Muscle of leg (tissue), 11 donors: ENCODE data around the gene AATK. TPM values are rescaled to one million over a fixed set of nuclear protein-coding genes. Genes with fewer than 3 reads are reported as not detected.

Source experiments
- DNase-seq: peaks from one replicate; pipeline ENCODE4 v3.0.0; 2013
- H3K27ac ChIP-seq: one replicate; pipeline ENCODE4 v1.5.1; 2013; ENCODE audit warnings: mild to moderate bottlenecking, low read length, control low read depth
- H3K27me3 ChIP-seq: one replicate; pipeline ENCODE4 v1.6.1; 2013; ENCODE audit warnings: low read length; ENCODE audit not compliant: control insufficient read depth, insufficient read depth
- H3K36me3 ChIP-seq: one replicate; pipeline ENCODE4 v1.6.1; 2013; ENCODE audit warnings: low read length; ENCODE audit not compliant: control insufficient read depth, insufficient read depth
- H3K4me1 ChIP-seq: one replicate; pipeline ENCODE4 v1.6.1; 2013; ENCODE audit warnings: low read length; ENCODE audit not compliant: control insufficient read depth, insufficient read depth
- H3K4me3 ChIP-seq: one replicate; pipeline ENCODE4 v1.5.1; 2013; ENCODE audit warnings: low read length, control low read depth
- H3K9me3 ChIP-seq: replicated peaks from 2 replicates; pipeline ENCODE4 v1.6.1; 2013; ENCODE audit warnings: low read depth, low read length; ENCODE audit not compliant: control insufficient read depth
- WGBS: methylation state at CpG from one replicate; pipeline ENCODE4 v1.1.5; 2013; ENCODE audit warnings: missing lambda C conversion rate; ENCODE audit not compliant: insufficient coverage; 5-methylcytosine and 5-hydroxymethylcytosine counted together
- polyA plus RNA-seq, 8 donors: library from polyadenylated mRNA; unstranded; fragments of 120-200 nt; gene quantifications; one replicate each; pipeline versions ENCODE4 v1.2.1 to v1.2.3, GENCODE V29; 2013; ENCODE audit warnings: inconsistent platforms in 1 of 8, low replicate concordance in 1 of 8; ENCODE audit not compliant: insufficient read length in 8 of 8, insufficient read depth in 1 of 8
- total RNA-seq: library from RNA; stranded (reverse); fragments of 120-200 nt; gene quantifications from one replicate; pipeline ENCODE4 v1.2.4, GENCODE V29; 2013

AATK gene
- total and polyA plus RNA-seq, 9 donors, result 6.3 to 18.1 (median 9.6) TPM

- Histone ChIP-seq H3K9me3 (no peaks in the 10 kb centered on the region), H3K27me3 (no peaks in the 10 kb centered on the region), H3K36me3 (peaks cover 42% of the 10 kb centered on the region), H3K4me3 (no peak overlapping the region), H3K4me1 (peaks cover 3% of the 10 kb centered on the region), H3K27ac (no peak overlapping the region)
- WGBS, result 88% methylated on average over 9 of the region's 10 CpGs
- DNase-seq, result no peak
These were observed 38.6 kb upstream of the AATK start for GRCh38 chr17:81204578-81204977.

- H3K27me3 ChIP-seq, result no peaks in the 10 kb centered on the region
- H3K36me3 ChIP-seq, result peaks cover 42% of the 10 kb centered on the region
- H3K27ac ChIP-seq, result no peak overlapping the region
- no peaks in the 10 kb centered on the region for H3K9me3 ChIP-seq
- no peak for DNase-seq
- WGBS, result 97% methylated on average over 20 of the region's 20 CpGs
- H3K4me1 ChIP-seq, result peaks cover 14% of the 10 kb centered on the region
- H3K4me3 ChIP-seq, result no peak overlapping the region
These were observed 37.1 kb upstream of the AATK start for GRCh38 chr17:81203136-81203535.

GRCh38 chr17:81202318-81202717, 36.3 kb upstream of the AATK start:
- Histone ChIP-seq H3K4me3 (no peak overlapping the region), H3K27ac (no peak overlapping the region), H3K27me3 (no peaks in the 10 kb centered on the region), H3K9me3 (no peaks in the 10 kb centered on the region), H3K36me3 (peaks cover 42% of the 10 kb centered on the region), H3K4me1 (peaks cover 22% of the 10 kb centered on the region)
- WGBS, result 95% methylated on average over 9 of the region's 10 CpGs
- no peak for DNase-seq

- peaks cover 45% of the 10 kb centered on the region for H3K36me3 ChIP-seq
- 71% methylated on average over 17 of the region's 27 CpGs for WGBS
- no peaks in the 10 kb centered on the region for H3K27me3 ChIP-seq
- DNase-seq, result peak; percentile 81
- no peak overlapping the region for H3K4me3 ChIP-seq
- H3K27ac ChIP-seq, result no peak overlapping the region
- no peaks in the 10 kb centered on the region for H3K9me3 ChIP-seq
- peaks cover 25% of the 10 kb centered on the region for H3K4me1 ChIP-seq
These were observed 34.9 kb upstream of the AATK start for GRCh38 chr17:81200695-81201580.

- Histone ChIP-seq H3K27ac (no peak overlapping the region), H3K4me3 (no peak overlapping the region), H3K4me1 (peaks cover 25% of the 10 kb centered on the region), H3K36me3 (peaks cover 49% of the 10 kb centered on the region), H3K27me3 (no peaks in the 10 kb centered on the region), H3K9me3 (no peaks in the 10 kb centered on the region)
- WGBS, result 89% methylated on average over 15 of the region's 18 CpGs
- DNase-seq, result no peak
These were observed 34.2 kb upstream of the AATK start for GRCh38 chr17:81200201-81200600.

- DNase-seq, result no peak
- Histone ChIP-seq H3K4me1 (peaks cover 25% of the 10 kb centered on the region), H3K27me3 (no peaks in the 10 kb centered on the region), H3K27ac (no peak overlapping the region), H3K9me3 (no peaks in the 10 kb centered on the region), H3K36me3 (peaks cover 48% of the 10 kb centered on the region), H3K4me3 (no peak overlapping the region)
- 79% methylated on average over 18 of the region's 18 CpGs for WGBS
These were observed 33.4 kb upstream of the AATK start for GRCh38 chr17:81199482-81199830.

GRCh38 chr17:81198826-81199481, 32.9 kb upstream of the AATK start:
- Histone ChIP-seq H3K9me3 (no peaks in the 10 kb centered on the region), H3K36me3 (peaks cover 49% of the 10 kb centered on the region), H3K4me1 (peaks cover 29% of the 10 kb centered on the region), H3K27ac (no peak overlapping the region), H3K4me3 (no peak overlapping the region), H3K27me3 (no peaks in the 10 kb centered on the region)
- 77% methylated on average over 14 of the region's 22 CpGs for WGBS
- no peak for DNase-seq

GRCh38 chr17:81197831-81198490, 31.9 kb upstream of the AATK start:
- Histone ChIP-seq H3K36me3 (peaks cover 47% of the 10 kb centered on the region), H3K9me3 (no peaks in the 10 kb centered on the region), H3K27ac (no peak overlapping the region), H3K27me3 (no peaks in the 10 kb centered on the region), H3K4me3 (no peak overlapping the region), H3K4me1 (peaks cover 35% of the 10 kb centered on the region)
- 78% methylated on average over 14 of the region's 21 CpGs for WGBS
- no peak for DNase-seq

GRCh38 chr17:81197409-81197795, 31.4 kb upstream of the AATK start:
- Histone ChIP-seq H3K4me1 (peaks cover 35% of the 10 kb centered on the region), H3K27ac (no peak overlapping the region)
- WGBS, result 67% methylated on average over 12 of the region's 14 CpGs

More at GRCh38 chr17:81197409-81197795, 31.4 kb upstream of the AATK start:
- peaks cover 46% of the 10 kb centered on the region for H3K36me3 ChIP-seq
- DNase-seq, result no peak
- H3K4me3 ChIP-seq, result no peak overlapping the region
- no peaks in the 10 kb centered on the region for H3K9me3 ChIP-seq
- no peaks in the 10 kb centered on the region for H3K27me3 ChIP-seq
